Measurements from ENCODE around the gene ARHGAP29.

ARHGAP29 gene

GRCh38 chr1:94234615-94235014 lies 2.8 kb downstream of the ARHGAP29 start:
- H3K36me3 ChIP-seq (ENCODE audit: insufficient read depth, low read length): no peaks in the 10 kb centered on the region
- no peak overlapping the region for H3K27ac ChIP-seq (ENCODE audit: low read length)
- H3K4me3 ChIP-seq (ENCODE audit: low read depth in 1 of 2, low read length in 2 of 2): no peak overlapping the region
- no peak overlapping the region for H3K4me2 ChIP-seq (ENCODE audit: insufficient read depth, low read length)
- no peaks in the 10 kb centered on the region for H4K20me1 ChIP-seq (ENCODE audit: insufficient read depth, low read length)
- no peak for TF ChIP-seq CTCF (IDR thresholded peaks at IDR 0.05; ENCODE audit: borderline replicate concordance, extremely low read depth, low read length, poor library complexity, severe bottlenecking)
- no peak for TF ChIP-seq EZH2 (IDR thresholded peaks at IDR 0.05; ENCODE audit: borderline replicate concordance, low read depth, low read length, severe bottlenecking)
- H2AFZ ChIP-seq (ENCODE audit: low read depth, low read length): no peak overlapping the region
- no peaks in the 10 kb centered on the region for H3K79me2 ChIP-seq (ENCODE audit: insufficient read depth, low read length)
- no peak overlapping the region for H3K9ac ChIP-seq (ENCODE audit: low read depth, low read length)
- no peaks in the 10 kb centered on the region for H3K9me3 ChIP-seq (ENCODE audit: insufficient read depth, low read length, severe bottlenecking)
- peaks cover 51% of the 10 kb centered on the region for H3K27me3 ChIP-seq (ENCODE audit: insufficient read depth, low read length, poor library complexity)
- DNase-seq (no peak), ATAC-seq (ENCODE audit: insufficient read depth, low read depth) (no peak)
- H3K4me1 ChIP-seq (ENCODE audit: insufficient read depth, low read length): peaks cover 16% of the 10 kb centered on the region; the same call in 1 of the 2 replicates

- H3K36me3 ChIP-seq (ENCODE audit: insufficient read depth, low read length): no peaks in the 10 kb centered on the region
- H3K4me1 ChIP-seq (ENCODE audit: insufficient read depth, low read length): peaks cover 6% of the 10 kb centered on the region; the same call in 1 of the 2 replicates
- TF ChIP-seq CTCF (IDR thresholded peaks at IDR 0.05; ENCODE audit: borderline replicate concordance, extremely low read depth, low read length, poor library complexity, severe bottlenecking) (no peak), EZH2 (IDR thresholded peaks at IDR 0.05; ENCODE audit: borderline replicate concordance, low read depth, low read length, severe bottlenecking) (no peak)
- H4K20me1 ChIP-seq (ENCODE audit: insufficient read depth, low read length): no peaks in the 10 kb centered on the region
- H3K4me2 ChIP-seq (ENCODE audit: insufficient read depth, low read length): no peak overlapping the region
- H3K9ac ChIP-seq (ENCODE audit: low read depth, low read length): no peak overlapping the region
- ATAC-seq (ENCODE audit: insufficient read depth, low read depth): no peak
- no peak overlapping the region for H3K4me3 ChIP-seq (ENCODE audit: low read depth in 1 of 2, low read length in 2 of 2)
- peaks cover 25% of the 10 kb centered on the region for H3K27me3 ChIP-seq (ENCODE audit: insufficient read depth, low read length, poor library complexity)
- no peak overlapping the region for H2AFZ ChIP-seq (ENCODE audit: low read depth, low read length)
- H3K9me3 ChIP-seq (ENCODE audit: insufficient read depth, low read length, severe bottlenecking): no peaks in the 10 kb centered on the region
- no peaks in the 10 kb centered on the region for H3K79me2 ChIP-seq (ENCODE audit: insufficient read depth, low read length)
- H3K27ac ChIP-seq (ENCODE audit: low read length): no peak overlapping the region
- no peak for DNase-seq
These were observed 5.6 kb downstream of the ARHGAP29 start for GRCh38 chr1:94231746-94232145.

DNA sequence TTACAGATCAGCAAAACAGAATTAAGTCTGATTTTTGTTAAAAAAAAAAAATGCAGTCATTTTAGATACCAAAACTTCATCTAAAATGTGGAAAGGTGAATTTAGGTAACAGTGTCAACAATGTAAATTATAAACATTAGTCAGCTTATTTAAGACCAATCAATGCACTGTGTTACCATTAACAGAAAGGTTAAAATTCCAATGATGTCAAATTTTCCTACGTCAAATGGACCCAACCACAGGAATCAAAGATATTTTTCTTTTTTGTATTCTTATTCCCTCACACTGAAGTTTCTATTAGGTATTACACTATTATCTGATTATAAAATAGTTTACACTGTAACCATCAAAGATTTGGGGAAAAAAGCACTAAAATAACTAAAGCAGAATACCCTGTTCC lies 6.5 kb downstream of the ARHGAP29 start:
- Histone ChIP-seq H2AFZ (ENCODE audit: low read depth, low read length) (no peak overlapping the region), H3K79me2 (ENCODE audit: insufficient read depth, low read length) (no peaks in the 10 kb centered on the region), H4K20me1 (ENCODE audit: insufficient read depth, low read length) (no peaks in the 10 kb centered on the region), H3K27me3 (ENCODE audit: insufficient read depth, low read length, poor library complexity) (peaks cover 17% of the 10 kb centered on the region), H3K4me2 (ENCODE audit: insufficient read depth, low read length) (no peak overlapping the region), H3K9ac (ENCODE audit: low read depth, low read length) (no peak overlapping the region), H3K4me3 (ENCODE audit: low read depth in 1 of 2, low read length in 2 of 2) (no peak overlapping the region), H3K36me3 (ENCODE audit: insufficient read depth, low read length) (no peaks in the 10 kb centered on the region), H3K27ac (ENCODE audit: low read length) (no peak overlapping the region), H3K4me1 (ENCODE audit: insufficient read depth, low read length) (no peaks in the 10 kb centered on the region), H3K9me3 (ENCODE audit: insufficient read depth, low read length, severe bottlenecking) (no peaks in the 10 kb centered on the region)
- TF ChIP-seq CTCF (IDR thresholded peaks at IDR 0.05; ENCODE audit: borderline replicate concordance, extremely low read depth, low read length, poor library complexity, severe bottlenecking): no peak
- TF ChIP-seq EZH2 (IDR thresholded peaks at IDR 0.05; ENCODE audit: borderline replicate concordance, low read depth, low read length, severe bottlenecking): no peak
- no peak for DNase-seq
- no peak for ATAC-seq (ENCODE audit: insufficient read depth, low read depth)

All from DND-41 (cell line).